Ishikawa (cell line): Measurements from ENCODE around the gene ERBB3.

Experiments
- CEBPB ChIP-seq: IDR thresholded peaks from 2 replicates; pipeline ENCODE4 v1.6.1; 2012
- CREB1 ChIP-seq: IDR thresholded peaks from 2 replicates; pipeline ENCODE4 v1.6.1; 2012; ENCODE audit warnings: low read depth
- EGR1 ChIP-seq: IDR thresholded peaks from 2 replicates; pipeline ENCODE4 v1.6.1; 2012
- EP300 ChIP-seq: IDR thresholded peaks from 2 replicates; pipeline ENCODE4 v1.6.1; 2012; ENCODE audit warnings: borderline replicate concordance
- FOXM1 ChIP-seq: IDR thresholded peaks from 2 replicates; pipeline ENCODE4 v1.6.1; 2012; ENCODE audit warnings: low read depth, borderline replicate concordance
- MAX ChIP-seq: IDR thresholded peaks from 2 replicates; pipeline ENCODE4 v1.6.1; 2012
- NFIC ChIP-seq: IDR thresholded peaks from 2 replicates; pipeline ENCODE4 v1.6.1; 2012
- RAD21 ChIP-seq: IDR thresholded peaks from 2 replicates; pipeline ENCODE4 v1.6.1; 2012; ENCODE audit warnings: low read depth
- REST ChIP-seq: IDR thresholded peaks from 2 replicates; pipeline ENCODE4 v1.6.1; 2012; ENCODE audit warnings: low read depth, mild to moderate bottlenecking
- TAF1 ChIP-seq: IDR thresholded peaks from 2 replicates; pipeline ENCODE4 v1.6.1; 2012; ENCODE audit warnings: low read depth, mild to moderate bottlenecking
- TCF12 ChIP-seq: IDR thresholded peaks from 2 replicates; pipeline ENCODE4 v1.6.1; 2012; ENCODE audit warnings: low read depth
- TEAD4 ChIP-seq: IDR thresholded peaks from 2 replicates; pipeline ENCODE4 v1.6.1; 2012
- USF1 ChIP-seq: IDR thresholded peaks from 2 replicates; pipeline ENCODE4 v1.6.1; 2012
- YY1 ChIP-seq: IDR thresholded peaks from 2 replicates; pipeline ENCODE4 v1.6.1; 2012; ENCODE audit warnings: low read depth
- ZBTB7A ChIP-seq: IDR thresholded peaks from 2 replicates; pipeline ENCODE4 v1.6.1; 2012; ENCODE audit warnings: low read depth

ERBB3 gene

GRCh38 chr12:56080556-56081138 is 682 bp downstream of the ERBB3 start:
- TF ChIP-seq TEAD4 (no peak), CEBPB (no peak), TAF1 (no peak), RAD21 (no peak), TCF12 (no peak), MAX (no peak), YY1 (no peak), EP300 (no peak), REST (no peak), EGR1 (no peak), ZBTB7A (no peak; the same call in 1 of the 2 replicates), FOXM1 (no peak), NFIC (no peak), USF1 (no peak), CREB1 (no peak)

- TF ChIP-seq FOXM1 (no peak), RAD21 (no peak), EP300 (no peak), REST (no peak), MAX (no peak), TAF1 (no peak), TCF12 (no peak), NFIC (no peak), YY1 (no peak), CREB1 (no peak), USF1 (no peak), TEAD4 (no peak)
Measured at GRCh38 chr12:56081393-56082347, 1.7 kb downstream of the ERBB3 start.

- TF ChIP-seq CREB1: no peak
- TF ChIP-seq FOXM1: no peak
- TF ChIP-seq CEBPB: no peak
- TF ChIP-seq MAX: no peak
- TF ChIP-seq TAF1: no peak
- TF ChIP-seq EGR1: no peak
- TF ChIP-seq TEAD4: no peak
- no peak for TF ChIP-seq RAD21
- TF ChIP-seq YY1: no peak
- TF ChIP-seq USF1: no peak
- no peak for TF ChIP-seq ZBTB7A
- no peak for TF ChIP-seq TCF12
- no peak for TF ChIP-seq NFIC
- TF ChIP-seq EP300: no peak
- TF ChIP-seq REST: no peak
Measured at GRCh38 chr12:56082382-56082781, 2.4 kb downstream of the ERBB3 start.
